IPS-15b (cell line): Measurements from ENCODE around the gene EGLN1.
A peak's percentile ranks its signal among the peaks of the same experiment; 100 is the strongest.
"Not testable (repeated sequence)": the region's sequence is repeated elsewhere in the genome, so short reads cannot be mapped to it uniquely, and the experiment has no call there.

Source experiments
- H3K27me3 ChIP-seq: one replicate; pipeline ENCODE4 v1.6.1; 2013; ENCODE audit warnings: low read length; ENCODE audit not compliant: control insufficient read depth, insufficient read depth
- H3K36me3 ChIP-seq: one replicate; pipeline ENCODE4 v1.6.1; 2013; ENCODE audit warnings: low read length; ENCODE audit not compliant: control insufficient read depth, insufficient read depth
- H3K4me1 ChIP-seq: one replicate; pipeline ENCODE4 v1.6.1; 2013; ENCODE audit warnings: mild to moderate bottlenecking, low read length; ENCODE audit not compliant: control insufficient read depth, insufficient read depth
- H3K4me3 ChIP-seq: one replicate; pipeline ENCODE4 v1.5.1; 2013; ENCODE audit warnings: low read depth, low read length
- H3K9ac ChIP-seq: one replicate; pipeline ENCODE4 v1.6.1; 2013; ENCODE audit warnings: low read depth, mild to moderate bottlenecking, low read length
- H3K9me3 ChIP-seq: one replicate; pipeline ENCODE4 v1.6.1; 2013; ENCODE audit warnings: mild to moderate bottlenecking, low read length; ENCODE audit not compliant: control insufficient read depth, insufficient read depth

Gene EGLN1

GRCh38 chr1:231351816-231352215, 70.3 kb downstream of the EGLN1 start:
- H3K36me3 ChIP-seq = no peaks in the 10 kb centered on the region
- H3K4me1 ChIP-seq = no peaks in the 10 kb centered on the region
- H3K4me3 ChIP-seq = no peak overlapping the region
- H3K9ac ChIP-seq = no peak overlapping the region
- H3K9me3 ChIP-seq = no peaks in the 10 kb centered on the region
- no peaks in the 10 kb centered on the region for H3K27me3 ChIP-seq

DNA sequence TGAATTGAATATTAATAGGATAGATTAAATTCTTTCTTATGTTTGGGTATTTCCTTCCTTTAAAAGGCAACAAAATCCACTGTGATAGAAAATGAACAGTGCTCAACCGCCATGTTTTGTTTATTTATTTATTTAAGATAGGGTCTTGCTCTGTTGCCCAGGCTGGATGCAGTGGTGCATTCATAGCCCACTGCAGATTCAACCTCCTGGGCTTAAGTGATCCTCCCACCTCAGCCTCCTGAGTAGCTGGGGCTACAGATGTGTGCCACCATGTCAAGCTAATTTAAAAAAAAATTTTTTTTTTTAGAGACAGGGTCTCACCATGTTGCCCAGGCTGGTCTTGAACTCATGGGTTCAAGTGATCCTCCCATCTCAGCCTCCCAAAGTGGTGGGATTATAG, 73.2 kb downstream of the EGLN1 start:
- H3K4me1 ChIP-seq, H3K9ac ChIP-seq, H3K27me3 ChIP-seq, H3K4me3 ChIP-seq, H3K9me3 ChIP-seq, H3K36me3 ChIP-seq: not testable (repeated sequence)

- H3K4me3 ChIP-seq = no peak overlapping the region
- H3K36me3 ChIP-seq = no peaks in the 10 kb centered on the region
- no peak overlapping the region for H3K9ac ChIP-seq
- H3K4me1 ChIP-seq = no peaks in the 10 kb centered on the region
- H3K9me3 ChIP-seq = no peaks in the 10 kb centered on the region
- no peaks in the 10 kb centered on the region for H3K27me3 ChIP-seq
Measured at GRCh38 chr1:231348442-231348841, 73.6 kb downstream of the EGLN1 start.

DNA sequence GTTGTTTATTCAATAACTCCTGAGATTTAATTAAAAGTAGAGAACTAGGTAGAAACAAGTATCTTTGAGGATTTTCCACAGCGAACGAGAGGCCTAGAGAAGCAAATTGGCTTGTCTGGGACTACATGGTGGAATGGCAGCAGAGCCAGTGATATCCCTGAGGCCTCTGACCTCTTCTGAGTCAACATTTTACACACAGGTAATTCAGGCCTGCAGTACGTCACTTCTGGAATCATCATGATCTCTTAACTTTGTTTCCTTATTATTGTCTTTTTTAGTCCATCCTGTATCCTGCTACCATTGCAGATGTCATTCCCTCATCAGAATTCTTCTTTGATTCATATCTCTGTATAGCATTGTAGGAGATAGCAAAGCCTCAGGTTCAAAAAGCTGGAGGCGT, 74.1 kb downstream of the EGLN1 start:
- Histone ChIP-seq H3K4me3 (no peak overlapping the region), H3K27me3 (no peaks in the 10 kb centered on the region), H3K9me3 (no peaks in the 10 kb centered on the region), H3K4me1 (no peaks in the 10 kb centered on the region), H3K36me3 (no peaks in the 10 kb centered on the region), H3K9ac (no peak overlapping the region)

DNA sequence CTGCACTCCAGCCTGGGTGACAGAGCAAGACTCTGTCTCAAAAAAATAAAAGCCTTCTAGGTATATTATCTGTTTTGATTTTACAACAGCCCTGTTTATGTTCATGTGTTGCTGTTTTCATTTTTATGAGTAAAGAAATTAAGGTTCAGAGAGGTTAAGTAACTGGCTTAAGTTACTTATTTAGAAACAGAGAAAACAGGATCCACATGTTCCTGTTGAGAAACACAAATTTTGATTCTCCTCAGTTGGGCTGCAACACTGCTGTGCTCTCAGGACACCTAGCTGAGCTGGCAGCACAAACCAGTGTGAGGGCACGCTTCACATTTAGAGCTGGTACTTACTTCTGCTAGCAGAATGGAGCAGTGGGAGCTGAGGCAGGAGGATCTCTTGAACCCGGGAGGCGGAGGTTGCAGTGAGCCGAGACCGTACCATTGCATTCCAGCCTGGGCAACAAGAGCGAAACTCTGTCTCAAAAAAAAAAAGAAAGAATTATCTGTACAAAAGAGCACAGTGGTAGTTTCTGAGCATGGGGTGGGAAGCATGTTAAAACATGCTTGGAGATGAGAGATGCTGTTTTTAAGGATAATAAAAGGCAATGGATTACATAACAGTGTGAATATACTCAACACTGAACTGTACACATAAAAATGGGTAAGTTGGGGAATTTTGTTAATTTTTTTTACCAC, 81.6 kb downstream of the EGLN1 start:
- Histone ChIP-seq H3K9me3 (no peaks in the 10 kb centered on the region), H3K4me3 (no peak overlapping the region), H3K36me3 (no peaks in the 10 kb centered on the region), H3K9ac (no peak overlapping the region), H3K4me1 (peaks cover 3% of the 10 kb centered on the region), H3K27me3 (no peaks in the 10 kb centered on the region)

DNA sequence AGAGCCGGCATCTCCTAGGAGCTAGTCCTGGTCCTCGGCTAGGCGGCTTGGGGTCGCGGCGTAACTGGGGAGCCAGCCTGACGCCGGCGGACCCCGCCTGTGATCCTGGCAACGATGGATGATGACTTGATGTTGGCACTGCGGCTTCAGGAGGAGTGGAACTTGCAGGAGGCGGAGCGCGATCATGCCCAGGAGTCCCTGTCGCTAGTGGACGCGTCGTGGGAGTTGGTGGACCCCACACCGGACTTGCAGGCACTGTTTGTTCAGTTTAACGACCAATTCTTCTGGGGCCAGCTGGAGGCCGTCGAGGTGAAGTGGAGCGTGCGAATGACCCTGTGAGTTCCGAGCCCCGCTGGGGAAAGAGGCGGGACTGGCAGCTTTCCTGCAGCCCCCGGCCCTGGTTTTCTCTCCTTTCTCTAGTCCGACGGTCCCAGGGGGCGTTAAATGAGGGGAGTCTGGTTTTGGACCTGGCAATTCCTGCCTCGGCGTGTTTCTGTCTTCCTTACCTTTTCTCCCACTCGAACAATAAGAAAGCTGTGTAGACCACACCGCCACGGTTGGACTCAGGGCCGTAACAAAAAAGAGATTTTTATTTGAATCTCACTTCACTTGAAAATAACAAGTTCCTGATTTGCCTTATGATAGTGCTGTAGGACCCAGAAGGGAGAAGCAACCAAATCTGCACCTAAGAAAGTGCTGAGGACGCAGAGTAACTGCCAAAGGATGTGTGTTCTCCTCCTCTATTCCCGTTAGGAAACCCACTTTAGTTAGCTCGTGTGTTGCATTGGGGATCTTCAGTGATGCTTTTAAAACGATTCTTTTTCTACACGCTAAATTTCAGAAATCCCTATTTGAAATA, 83.6 kb downstream of the EGLN1 start, which contains the start of gene SPRTN:
Gene SPRTN, plus strand, starts transcription at position 24 of the 859 bp plus-strand sequence. Its CDS starts 91 bp downstream, at position 115.
- Histone ChIP-seq H3K4me1 (peaks cover 3% of the 10 kb centered on the region), H3K9me3 (no peaks in the 10 kb centered on the region), H3K9ac (peak within 1 kb of the TSS; percentile 88), H3K36me3 (no peaks in the 10 kb centered on the region), H3K27me3 (no peaks in the 10 kb centered on the region), H3K4me3 (peak within 1 kb of the TSS; percentile 92)

GRCh38 chr1:231337472-231338269, 84.4 kb downstream of the EGLN1 start, which contains the start of gene EXOC8:
Gene EXOC8 (minus strand): TSS chr1:231337852. CDS start chr1:231337745, 107 bp downstream.
- H3K36me3 ChIP-seq = no peaks in the 10 kb centered on the region
- peak within 1 kb of the TSS; percentile 88 for H3K9ac ChIP-seq
- no peaks in the 10 kb centered on the region for H3K9me3 ChIP-seq
- peaks cover 3% of the 10 kb centered on the region for H3K4me1 ChIP-seq
- no peaks in the 10 kb centered on the region for H3K27me3 ChIP-seq
- peak within 1 kb of the TSS; percentile 92 for H3K4me3 ChIP-seq

DNA sequence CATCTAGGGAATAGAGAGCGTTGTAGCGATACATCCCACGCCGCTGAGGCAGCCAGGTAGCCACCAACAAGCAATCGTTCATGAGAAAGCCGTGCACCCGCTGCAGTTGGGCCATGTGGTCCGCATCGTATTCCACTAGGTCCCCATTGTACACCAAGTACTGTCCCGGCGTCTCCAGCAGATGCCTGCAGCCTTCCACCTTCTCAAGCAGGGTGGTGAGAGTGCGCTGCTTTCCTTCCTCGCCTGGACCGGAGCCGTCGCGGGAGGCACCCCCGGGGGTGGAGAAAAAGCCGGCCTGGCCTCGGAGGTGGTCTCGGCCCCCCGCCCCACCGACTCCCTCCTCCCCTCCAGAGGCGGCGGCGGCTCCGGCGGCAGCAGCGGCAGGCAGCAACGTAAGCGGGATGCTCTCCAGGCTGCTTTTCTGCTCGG, 85.0 kb downstream of the EGLN1 start:
- peak overlapping the region; percentile 92 for H3K4me3 ChIP-seq
- H3K27me3 ChIP-seq = no peaks in the 10 kb centered on the region
- peaks cover 3% of the 10 kb centered on the region for H3K4me1 ChIP-seq
- peak overlapping the region; percentile 47 for H3K9ac ChIP-seq
- no peaks in the 10 kb centered on the region for H3K9me3 ChIP-seq
- no peaks in the 10 kb centered on the region for H3K36me3 ChIP-seq

DNA sequence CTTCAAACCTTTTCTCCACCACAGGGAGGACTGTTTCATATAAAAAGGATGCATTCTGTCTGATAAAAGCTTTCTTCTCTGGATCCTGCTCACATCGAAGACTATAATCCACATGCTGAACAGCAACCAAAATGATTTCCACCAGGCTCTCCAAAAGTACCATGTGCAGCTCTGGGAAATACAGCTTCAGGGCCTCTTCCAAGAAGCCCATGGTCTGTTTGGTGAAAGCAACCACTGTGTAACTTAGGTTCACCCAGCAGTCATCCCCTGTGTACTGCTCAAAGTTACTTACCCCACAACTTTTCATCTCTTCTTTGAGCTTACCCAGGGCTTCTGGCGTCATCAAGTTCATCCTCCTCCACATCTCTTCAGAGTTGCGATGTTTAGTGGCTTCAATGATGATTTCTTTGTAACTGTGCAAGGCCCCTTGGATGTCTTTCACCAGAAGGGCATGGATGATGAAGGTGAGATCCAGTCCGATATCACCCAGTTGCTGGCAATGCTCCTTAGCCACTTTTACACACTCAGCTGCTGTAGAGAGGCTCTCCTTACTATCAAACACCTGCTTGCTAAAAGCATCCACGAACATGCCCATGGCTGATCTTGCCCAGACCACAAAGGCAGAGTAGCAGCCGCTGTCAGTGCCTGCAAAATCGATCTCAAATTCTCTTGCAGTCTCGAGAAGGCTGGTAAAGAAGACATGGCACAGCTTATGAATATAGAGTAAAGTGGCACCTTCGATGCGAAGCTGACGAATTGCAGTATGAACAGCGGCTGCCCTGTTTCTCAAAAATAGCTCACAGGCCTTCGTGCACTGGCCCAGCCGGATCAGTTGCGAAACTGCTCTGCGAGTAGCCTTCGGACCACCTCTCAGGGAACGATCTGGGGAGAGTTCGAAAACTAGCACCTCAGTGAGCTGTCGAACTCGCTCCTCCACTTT, 86.2 kb downstream of the EGLN1 start:
- Histone ChIP-seq H3K27me3 (no peaks in the 10 kb centered on the region), H3K9me3 (no peaks in the 10 kb centered on the region), H3K36me3 (no peaks in the 10 kb centered on the region), H3K4me3 (peak overlapping the region; percentile 92), H3K9ac (no peak overlapping the region), H3K4me1 (peaks cover 3% of the 10 kb centered on the region)

GRCh38 chr1:231334952-231335351, 87.1 kb downstream of the EGLN1 start:
- no peak overlapping the region for H3K4me3 ChIP-seq
- peaks cover 3% of the 10 kb centered on the region for H3K4me1 ChIP-seq
- H3K9ac ChIP-seq = no peak overlapping the region
- H3K27me3 ChIP-seq = no peaks in the 10 kb centered on the region
- H3K36me3 ChIP-seq = no peaks in the 10 kb centered on the region
- no peaks in the 10 kb centered on the region for H3K9me3 ChIP-seq
